Large intestine (tissue), 3 donors: Measurements from ENCODE around the gene NME3. TPM values are rescaled to one million over a fixed set of nuclear protein-coding genes. Genes with fewer than 3 reads are reported as not detected.
A peak's percentile ranks its signal among the peaks of the same experiment; 100 is the strongest.

ENCODE experiments used
- DNase-seq, 2 donors: peaks; one replicate each; pipeline versions ENCODE4 v3.0.0 to v3.0.0-alpha.2; 2013
- H3K27ac ChIP-seq: one replicate; pipeline ENCODE4 v1.5.1; 2013; ENCODE audit warnings: low read length
- H3K27me3 ChIP-seq: 2 replicates; pipeline ENCODE4 v1.6.1; 2013; ENCODE audit warnings: low read length; ENCODE audit not compliant: control insufficient read depth, insufficient read depth
- H3K36me3 ChIP-seq: 2 replicates; pipeline ENCODE4 v1.6.1; 2013; ENCODE audit warnings: low read length; ENCODE audit not compliant: control insufficient read depth, insufficient read depth
- H3K4me1 ChIP-seq: one replicate; pipeline ENCODE4 v1.6.1; 2013; ENCODE audit warnings: low read length; ENCODE audit not compliant: control insufficient read depth, insufficient read depth
- H3K4me3 ChIP-seq: one replicate; pipeline ENCODE4 v1.5.1; 2013; ENCODE audit warnings: low read length
- H3K9me3 ChIP-seq: one replicate; pipeline ENCODE4 v1.6.1; 2013; ENCODE audit warnings: mild to moderate bottlenecking, low read depth, low read length, moderate library complexity; ENCODE audit not compliant: control insufficient read depth
- WGBS: methylation state at CpG from one replicate; pipeline ENCODE4 v1.1.5; 2013; ENCODE audit warnings: low lambda C conversion rate; ENCODE audit not compliant: insufficient coverage; 5-methylcytosine and 5-hydroxymethylcytosine counted together
- polyA plus RNA-seq: library from polyadenylated mRNA; unstranded; fragments of 120-200 nt; gene quantifications from one replicate; pipeline ENCODE4 v1.2.1, GENCODE V29; 2013

NME3 gene
- polyA plus RNA-seq, 1 donor: 57.7 TPM

DNA sequence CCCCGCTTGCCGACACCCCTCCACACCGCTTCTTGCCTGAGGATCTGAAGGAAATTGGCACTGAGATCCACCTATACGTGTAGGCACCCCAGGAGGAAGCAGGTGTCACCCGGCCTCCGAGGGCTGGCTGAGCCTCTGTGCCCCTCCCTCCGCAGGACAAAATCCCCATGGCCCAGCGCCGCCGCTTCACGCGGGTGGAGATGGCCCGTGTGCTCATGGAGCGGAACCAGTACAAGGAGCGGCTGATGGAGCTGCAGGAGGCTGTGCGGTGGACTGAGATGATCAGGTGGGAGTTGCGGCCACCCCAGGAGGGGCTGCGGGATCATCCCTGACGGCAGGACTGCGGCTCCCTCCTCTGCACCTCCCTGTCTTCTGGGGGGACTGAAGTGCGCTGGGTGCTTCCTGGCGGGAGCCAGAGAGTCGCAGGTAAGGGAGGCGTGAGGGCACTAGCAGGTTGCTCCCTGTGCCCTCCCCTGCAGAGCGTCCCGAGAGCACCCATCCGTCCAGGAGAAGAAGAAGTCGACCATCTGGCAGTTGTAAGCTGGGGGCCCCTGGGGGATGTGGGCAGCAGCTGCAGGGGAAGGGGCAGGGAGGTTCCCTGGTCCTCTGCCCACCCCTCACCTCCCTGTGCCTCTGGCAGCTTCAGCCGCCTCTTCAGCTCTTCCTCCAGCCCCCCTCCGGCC, 9.0 kb downstream of the NME3 start:
- Histone ChIP-seq H3K9me3 (peaks cover 9% of the 10 kb centered on the region), H3K27ac (no peak overlapping the region), H3K36me3 (peaks cover 61% of the 10 kb centered on the region), H3K27me3 (no peaks in the 10 kb centered on the region), H3K4me3 (no peak overlapping the region), H3K4me1 (peaks cover 11% of the 10 kb centered on the region)
- WGBS: no CpG with 5 or more reads among the region's 30 CpGs
- DNase-seq: no peak

GRCh38 chr16:1761751-1762150, 9.6 kb downstream of the NME3 start:
- Histone ChIP-seq H3K36me3 (peaks cover 56% of the 10 kb centered on the region), H3K9me3 (peaks cover 9% of the 10 kb centered on the region), H3K4me3 (no peak overlapping the region), H3K27ac (no peak overlapping the region), H3K4me1 (peaks cover 12% of the 10 kb centered on the region), H3K27me3 (no peaks in the 10 kb centered on the region)
- no CpG with 5 or more reads among the region's 15 CpGs for WGBS
- no peak for DNase-seq

DNA sequence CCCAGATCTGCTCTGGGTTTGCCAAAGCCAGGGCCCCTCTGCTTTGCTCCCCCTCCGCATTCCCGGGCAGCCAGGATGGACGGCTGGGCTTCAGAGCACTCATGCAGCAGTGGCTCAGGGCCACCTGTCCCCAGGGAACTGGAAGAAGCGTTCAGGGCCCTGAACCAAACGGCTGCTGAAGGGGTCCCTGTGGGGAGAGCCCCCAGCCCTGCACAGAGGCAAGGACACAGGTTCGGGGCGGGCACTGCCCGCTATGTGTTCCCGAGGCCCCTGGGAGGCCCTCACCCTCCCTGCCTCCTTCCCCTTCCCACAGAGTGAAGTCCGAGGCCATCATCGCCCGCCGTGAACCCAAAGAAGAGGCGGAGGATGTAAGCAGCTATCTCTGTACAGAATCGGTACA, 10.4 kb downstream of the NME3 start:
- Histone ChIP-seq H3K36me3 (peaks cover 48% of the 10 kb centered on the region), H3K27ac (no peak overlapping the region), H3K27me3 (no peaks in the 10 kb centered on the region), H3K9me3 (peaks cover 9% of the 10 kb centered on the region), H3K4me1 (peaks cover 12% of the 10 kb centered on the region), H3K4me3 (no peak overlapping the region)
- DNase-seq: no peak
- WGBS: no CpG with 5 or more reads among the region's 15 CpGs

DNA sequence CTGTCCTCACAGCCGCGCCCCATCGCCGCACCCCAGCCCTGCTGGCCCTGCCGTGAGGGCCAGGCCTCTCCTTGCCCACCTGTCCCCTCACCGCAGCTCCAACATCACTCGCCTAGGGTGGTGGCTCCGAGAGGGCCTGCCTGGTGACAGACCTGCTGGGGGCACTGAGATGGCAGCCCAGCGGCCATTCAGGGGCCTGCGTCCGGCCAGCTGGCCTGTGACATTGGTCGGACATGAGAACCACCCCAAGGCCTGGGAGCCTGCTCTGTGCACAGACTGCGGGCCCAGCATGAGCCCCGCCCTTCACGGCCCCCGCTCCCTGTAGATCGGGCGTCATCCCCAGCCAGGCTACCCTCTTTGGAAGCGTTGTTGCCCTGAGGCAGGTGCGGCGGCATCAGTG, 11.8 kb downstream of the NME3 start:
- Histone ChIP-seq H3K4me3 (no peak overlapping the region), H3K4me1 (peaks cover 12% of the 10 kb centered on the region), H3K36me3 (peaks cover 42% of the 10 kb centered on the region), H3K27me3 (no peaks in the 10 kb centered on the region), H3K27ac (no peak overlapping the region), H3K9me3 (peaks cover 9% of the 10 kb centered on the region)
- no CpG with 5 or more reads among the region's 21 CpGs for WGBS
- no peak for DNase-seq

DNA sequence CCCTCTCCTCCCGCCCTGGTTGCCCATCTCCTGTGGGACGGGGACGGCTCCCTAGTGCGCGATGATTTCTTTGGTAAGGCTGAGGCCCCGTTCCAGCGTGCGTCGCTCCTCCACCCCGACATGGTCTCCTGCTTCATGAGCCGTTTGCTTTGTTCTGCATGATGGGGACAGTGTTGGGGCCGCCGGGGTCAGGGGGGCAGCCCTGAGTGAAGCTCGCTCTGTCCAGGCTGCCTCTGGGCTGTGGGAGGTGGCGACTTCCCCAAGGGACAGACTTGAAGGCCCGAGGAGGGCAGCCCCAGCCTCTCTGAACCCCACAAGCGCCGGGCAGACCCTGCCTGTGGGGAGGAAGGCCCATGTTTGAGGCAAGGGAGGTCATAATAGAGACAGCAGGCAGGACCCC, 12.4 kb downstream of the NME3 start:
- Histone ChIP-seq H3K4me1 (peaks cover 12% of the 10 kb centered on the region), H3K36me3 (peaks cover 43% of the 10 kb centered on the region), H3K9me3 (peaks cover 9% of the 10 kb centered on the region), H3K27me3 (no peaks in the 10 kb centered on the region), H3K27ac (no peak overlapping the region), H3K4me3 (no peak overlapping the region)
- no peak for DNase-seq
- WGBS: no CpG with 5 or more reads among the region's 18 CpGs

GRCh38 chr16:1757714-1758461, 13.5 kb downstream of the NME3 start:
- Histone ChIP-seq H3K27ac (peak overlapping the region; percentile 33), H3K9me3 (peaks cover 3% of the 10 kb centered on the region), H3K36me3 (peaks cover 40% of the 10 kb centered on the region), H3K4me3 (no peak overlapping the region), H3K27me3 (no peaks in the 10 kb centered on the region), H3K4me1 (peaks cover 12% of the 10 kb centered on the region)
- peak; percentile 53 to 84 for DNase-seq
- WGBS: no CpG with 5 or more reads among the region's 37 CpGs

DNA sequence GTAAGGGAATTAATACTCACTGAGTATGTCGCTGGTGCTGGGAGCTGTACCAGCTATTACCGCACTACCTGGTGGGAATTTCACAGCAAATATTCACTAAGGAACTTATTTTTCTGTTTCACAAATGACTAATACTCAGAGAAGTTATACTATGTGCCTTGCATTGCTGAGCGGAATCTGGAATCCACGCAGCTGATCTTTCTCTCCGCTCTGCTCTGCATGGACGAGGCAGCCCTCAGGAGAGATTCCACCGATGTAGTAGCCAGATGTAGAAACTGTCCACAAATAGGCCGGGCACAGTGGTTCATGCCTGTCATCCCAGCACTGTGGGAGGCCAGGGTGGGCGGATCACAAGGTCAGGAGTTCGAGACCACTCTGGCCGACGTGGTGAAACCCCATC, 17.1 kb downstream of the NME3 start:
- Histone ChIP-seq H3K9me3 (no peaks in the 10 kb centered on the region), H3K27ac (no peak overlapping the region), H3K27me3 (no peaks in the 10 kb centered on the region), H3K4me1 (peaks cover 12% of the 10 kb centered on the region), H3K36me3 (peaks cover 45% of the 10 kb centered on the region), H3K4me3 (no peak overlapping the region)
- DNase-seq: no peak
- no CpG with 5 or more reads among the region's 12 CpGs for WGBS

- H3K36me3 ChIP-seq: peaks cover 54% of the 10 kb centered on the region
- WGBS: no CpG with 5 or more reads among the region's 14 CpGs
Measured at GRCh38 chr16:1752853-1753252, 18.5 kb downstream of the NME3 start.

GRCh38 chr16:1751946-1752345, 19.4 kb downstream of the NME3 start:
- Histone ChIP-seq H3K27ac (no peak overlapping the region), H3K4me3 (no peak overlapping the region), H3K4me1 (no peaks in the 10 kb centered on the region), H3K36me3 (peaks cover 62% of the 10 kb centered on the region), H3K9me3 (no peaks in the 10 kb centered on the region), H3K27me3 (no peaks in the 10 kb centered on the region)
- WGBS: no CpG with 5 or more reads among the region's 16 CpGs
- no peak for DNase-seq

More at GRCh38 chr16:1752853-1753252, 18.5 kb downstream of the NME3 start:
- no peaks in the 10 kb centered on the region for H3K27me3 ChIP-seq
- no peak for DNase-seq
- H3K27ac ChIP-seq: no peak overlapping the region
- no peak overlapping the region for H3K4me3 ChIP-seq
- no peaks in the 10 kb centered on the region for H3K9me3 ChIP-seq
- H3K4me1 ChIP-seq: peaks cover 5% of the 10 kb centered on the region

GRCh38 chr16:1749152-1750117, 21.9 kb downstream of the NME3 start:
- WGBS: no CpG with 5 or more reads among the region's 29 CpGs
- DNase-seq: no peak

More at GRCh38 chr16:1749152-1750117, 21.9 kb downstream of the NME3 start:
- H3K9me3 ChIP-seq: no peaks in the 10 kb centered on the region
- no peak overlapping the region for H3K27ac ChIP-seq
- H3K27me3 ChIP-seq: no peaks in the 10 kb centered on the region
- H3K36me3 ChIP-seq: peaks cover 72% of the 10 kb centered on the region
- no peak overlapping the region for H3K4me3 ChIP-seq
- H3K4me1 ChIP-seq: no peaks in the 10 kb centered on the region
